ENCODE data around the gene HEATR3.

Gene HEATR3

DNA sequence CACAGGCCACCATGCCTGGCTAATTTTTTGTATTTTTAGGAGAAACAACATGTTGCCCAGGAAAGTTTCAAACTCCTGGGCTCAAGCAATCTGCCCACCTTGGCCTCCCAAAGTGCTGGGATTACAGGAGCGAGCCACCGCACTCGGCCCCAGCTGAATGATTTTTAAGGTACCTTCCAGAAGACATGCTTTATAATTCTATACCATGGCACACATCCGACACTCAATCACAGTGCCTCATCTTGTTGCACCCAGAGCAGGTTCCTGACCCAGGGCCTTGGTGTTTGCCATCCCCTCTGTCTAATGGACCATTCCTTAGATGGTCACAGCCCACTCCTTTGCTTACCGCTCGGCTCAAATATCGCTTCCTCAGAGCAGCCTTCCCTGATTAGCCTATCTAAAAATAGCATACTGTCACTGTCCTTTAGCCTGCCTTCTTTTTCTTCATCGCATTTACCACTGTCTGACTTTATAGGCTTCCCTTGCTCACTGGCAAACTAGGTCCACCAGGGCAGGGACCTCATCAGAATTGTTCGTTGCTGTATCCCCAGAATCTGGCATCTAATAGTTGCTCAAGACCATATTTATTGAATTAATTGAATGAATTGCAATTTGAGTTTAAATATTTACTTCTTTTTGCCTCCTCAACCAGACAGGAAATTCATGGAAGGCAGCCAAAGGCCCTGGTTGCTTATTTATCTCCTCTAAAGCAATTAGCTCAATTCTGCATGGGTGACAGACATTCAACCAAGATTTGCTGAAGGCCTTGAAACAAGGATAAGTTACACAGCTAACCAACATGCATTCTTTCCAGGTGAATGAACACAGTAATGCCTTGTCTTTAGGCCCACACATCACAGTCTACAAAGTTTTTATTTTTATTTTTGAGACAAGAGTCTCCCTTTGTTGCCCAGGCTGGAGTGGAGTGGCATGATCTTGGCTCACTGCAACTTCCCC is 81.0 kb downstream of the HEATR3 start:
- TF ChIP-seq, protein P1, sequence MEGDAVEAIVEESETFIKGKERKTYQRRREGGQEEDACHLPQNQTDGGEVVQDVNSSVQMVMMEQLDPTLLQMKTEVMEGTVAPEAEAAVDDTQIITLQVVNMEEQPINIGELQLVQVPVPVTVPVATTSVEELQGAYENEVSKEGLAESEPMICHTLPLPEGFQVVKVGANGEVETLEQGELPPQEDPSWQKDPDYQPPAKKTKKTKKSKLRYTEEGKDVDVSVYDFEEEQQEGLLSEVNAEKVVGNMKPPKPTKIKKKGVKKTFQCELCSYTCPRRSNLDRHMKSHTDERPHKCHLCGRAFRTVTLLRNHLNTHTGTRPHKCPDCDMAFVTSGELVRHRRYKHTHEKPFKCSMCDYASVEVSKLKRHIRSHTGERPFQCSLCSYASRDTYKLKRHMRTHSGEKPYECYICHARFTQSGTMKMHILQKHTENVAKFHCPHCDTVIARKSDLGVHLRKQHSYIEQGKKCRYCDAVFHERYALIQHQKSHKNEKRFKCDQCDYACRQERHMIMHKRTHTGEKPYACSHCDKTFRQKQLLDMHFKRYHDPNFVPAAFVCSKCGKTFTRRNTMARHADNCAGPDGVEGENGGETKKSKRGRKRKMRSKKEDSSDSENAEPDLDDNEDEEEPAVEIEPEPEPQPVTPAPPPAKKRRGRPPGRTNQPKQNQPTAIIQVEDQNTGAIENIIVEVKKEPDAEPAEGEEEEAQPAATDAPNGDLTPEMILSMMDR (IDR thresholded peaks at IDR 0.05; ENCODE audit: low read depth, low read length): no peak
- peak; percentile 57 for DNase-seq (ENCODE audit: extremely low read depth, low read depth)

DNA sequence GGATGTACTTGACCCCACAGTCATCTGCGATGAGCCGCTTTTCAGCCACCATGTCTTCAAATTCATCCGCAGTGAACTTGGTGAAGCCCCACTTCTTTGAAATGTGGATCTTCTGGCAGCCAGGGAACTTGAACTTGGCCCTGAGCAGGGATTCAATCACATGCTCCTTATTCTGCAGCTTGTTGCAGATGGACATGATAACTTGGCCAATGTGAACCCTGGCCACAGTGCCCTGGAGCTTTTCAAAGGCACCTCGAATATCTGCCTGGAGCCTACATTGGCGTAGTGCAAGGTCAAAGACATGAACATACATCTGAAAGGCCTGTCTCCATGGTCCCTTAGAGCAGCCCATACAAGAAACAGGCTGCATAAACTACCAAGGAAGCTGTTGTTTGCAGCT is 85.6 kb downstream of the HEATR3 start:
- TF ChIP-seq, protein P1 (IDR thresholded peaks at IDR 0.05; ENCODE audit: low read depth, low read length): no peak
- DNase-seq (ENCODE audit: extremely low read depth, low read depth): no peak

- TF ChIP-seq, protein P1 (IDR thresholded peaks at IDR 0.05; ENCODE audit: low read depth, low read length): no peak
- DNase-seq (ENCODE audit: extremely low read depth, low read depth): no peak
These were observed 86.0 kb downstream of the HEATR3 start for GRCh38 chr16:50151756-50152155.

- TF ChIP-seq, protein P1 (IDR thresholded peaks at IDR 0.05; ENCODE audit: low read depth, low read length): no peak
- DNase-seq (ENCODE audit: extremely low read depth, low read depth): no peak
These were observed 86.6 kb downstream of the HEATR3 start for GRCh38 chr16:50152351-50152806.

DNA sequence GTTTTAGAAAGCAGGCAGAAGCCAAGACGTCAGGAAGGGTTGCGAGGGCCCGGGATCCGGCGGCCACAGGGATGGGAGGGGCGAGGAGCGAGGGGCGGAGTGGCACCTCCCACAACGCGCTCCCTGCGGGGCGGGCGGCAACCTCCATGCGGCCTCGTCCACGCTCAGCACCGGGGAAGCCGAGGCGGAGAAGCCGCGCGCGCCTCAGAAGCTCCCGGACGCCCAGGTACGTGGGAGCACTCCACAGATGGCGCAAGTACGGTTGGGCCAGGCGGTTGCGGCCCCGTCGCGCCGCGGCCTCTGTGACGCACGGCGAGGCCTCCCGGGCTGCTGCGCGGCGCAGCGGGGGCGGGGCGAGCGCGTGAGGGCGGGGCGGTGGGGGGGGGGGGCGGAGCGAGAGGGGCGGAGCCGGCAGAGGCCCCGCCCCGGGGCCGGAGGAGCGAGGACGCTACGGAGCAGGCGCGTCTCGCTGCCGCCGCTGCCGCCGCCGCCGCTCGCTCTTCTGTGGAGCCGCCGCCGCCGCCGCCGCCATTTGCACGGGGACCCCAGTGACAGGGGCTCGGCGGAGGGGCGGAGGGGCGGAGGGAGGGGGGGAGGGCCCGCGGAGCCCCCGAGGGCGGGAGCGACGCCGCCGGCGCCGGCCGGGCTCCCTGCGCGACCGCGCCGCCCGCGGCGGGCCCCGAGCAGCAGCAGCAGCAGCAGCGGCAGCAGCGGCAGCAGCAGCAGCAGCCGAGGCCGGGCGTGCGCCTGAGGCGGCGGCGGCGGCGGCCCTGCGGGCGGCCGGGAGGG is 87.2 kb downstream of the HEATR3 start, which contains the start of gene TENT4B:
TENT4B (plus strand) TSS at position 500 of the 789 bp plus-strand sequence. CDS start 316 bp downstream, outside the sequence.
- peak; percentile 48 for DNase-seq (ENCODE audit: extremely low read depth, low read depth)
- TF ChIP-seq, protein P1 (IDR thresholded peaks at IDR 0.05; ENCODE audit: low read depth, low read length): no peak

DNA sequence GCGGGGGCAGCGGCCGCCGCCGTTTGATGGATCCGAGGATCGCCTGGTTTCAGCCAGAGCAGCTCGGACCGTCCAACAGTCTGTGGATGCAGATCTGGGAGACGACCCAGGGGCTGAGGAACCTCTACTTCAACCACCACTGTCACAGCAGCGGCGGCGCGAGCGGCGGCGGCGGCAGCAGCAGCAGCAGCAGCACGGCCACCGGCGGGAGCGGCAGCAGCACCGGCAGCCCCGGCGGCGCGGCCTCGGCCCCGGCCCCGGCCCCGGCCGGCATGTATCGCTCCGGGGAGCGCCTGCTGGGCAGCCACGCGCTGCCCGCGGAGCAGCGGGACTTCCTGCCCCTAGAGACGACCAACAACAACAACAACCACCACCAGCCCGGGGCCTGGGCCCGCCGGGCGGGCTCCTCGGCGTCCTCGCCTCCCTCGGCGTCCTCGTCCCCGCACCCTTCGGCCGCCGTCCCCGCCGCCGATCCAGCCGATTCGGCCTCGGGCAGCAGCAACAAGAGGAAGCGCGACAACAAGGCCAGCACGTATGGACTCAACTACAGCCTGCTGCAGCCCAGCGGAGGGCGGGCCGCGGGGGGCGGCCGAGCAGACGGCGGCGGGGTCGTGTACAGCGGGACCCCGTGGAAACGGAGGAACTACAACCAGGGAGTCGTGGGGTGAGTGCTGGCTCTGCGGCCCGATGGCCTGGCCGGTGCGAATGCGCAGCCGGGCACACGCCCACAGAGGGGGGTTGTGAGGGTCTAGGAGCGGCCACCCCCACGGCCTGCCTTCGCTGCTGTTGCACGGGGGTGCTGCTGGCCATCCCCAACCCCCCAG is 88.0 kb downstream of the HEATR3 start:
- TF ChIP-seq, protein P1 (IDR thresholded peaks at IDR 0.05; ENCODE audit: low read depth, low read length): no peak
- DNase-seq (ENCODE audit: extremely low read depth, low read depth): no peak

Measured in AG09319 (cell line).